ENCODE results near the gene ARIH2.
"Not testable (repeated sequence)": the region's sequence is repeated elsewhere in the genome, so short reads cannot be mapped to it uniquely, and the experiment has no call there.

ARIH2 gene

DNA sequence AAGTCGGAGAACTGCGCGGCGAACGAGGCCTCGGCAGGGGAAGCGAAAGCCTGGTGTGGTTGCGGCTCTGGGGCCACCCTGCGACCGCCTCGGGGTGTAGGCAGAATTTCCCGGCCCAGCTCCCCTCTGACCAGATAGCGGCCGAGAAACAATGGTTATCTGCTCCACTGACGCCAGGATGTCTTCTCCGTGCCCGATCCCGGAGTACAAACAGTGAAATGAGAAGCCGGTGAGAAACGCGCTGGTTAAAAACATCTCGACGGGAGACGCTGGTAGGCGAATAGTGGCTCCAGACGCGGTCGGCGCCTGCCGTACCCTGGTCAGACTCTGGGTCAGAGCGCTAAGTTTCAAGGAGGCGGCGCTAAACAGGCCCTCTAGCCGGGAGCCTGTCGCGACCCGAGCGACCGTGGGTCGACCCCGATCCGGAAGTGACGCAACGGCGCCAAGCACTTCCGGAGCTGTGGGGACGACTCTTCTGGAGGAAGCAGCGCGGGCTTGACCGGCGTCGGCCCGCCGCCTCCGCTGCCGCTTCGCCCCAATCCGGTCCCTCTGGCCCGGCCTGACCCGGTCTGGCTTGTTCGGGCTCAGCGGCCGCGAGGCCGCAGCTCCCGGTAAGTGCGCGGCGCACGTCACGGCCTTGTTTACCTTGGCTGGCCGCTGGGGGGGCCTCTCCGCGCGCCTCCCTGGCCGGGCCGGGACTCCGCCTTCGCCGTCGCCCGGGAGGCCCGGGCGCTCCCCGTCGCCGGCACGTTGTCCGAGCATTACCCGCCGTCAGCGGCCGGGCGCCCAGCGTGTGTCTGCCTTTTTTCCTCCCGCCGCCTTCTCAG is at the start of gene ARIH2:
Gene ARIH2 (plus strand): TSS at position 455 of the 827 bp plus-strand sequence. CDS start 8,717 bp downstream, outside the sequence.
- peak; percentile 93 for DNase-seq (ENCODE audit: low read depth)

DNA sequence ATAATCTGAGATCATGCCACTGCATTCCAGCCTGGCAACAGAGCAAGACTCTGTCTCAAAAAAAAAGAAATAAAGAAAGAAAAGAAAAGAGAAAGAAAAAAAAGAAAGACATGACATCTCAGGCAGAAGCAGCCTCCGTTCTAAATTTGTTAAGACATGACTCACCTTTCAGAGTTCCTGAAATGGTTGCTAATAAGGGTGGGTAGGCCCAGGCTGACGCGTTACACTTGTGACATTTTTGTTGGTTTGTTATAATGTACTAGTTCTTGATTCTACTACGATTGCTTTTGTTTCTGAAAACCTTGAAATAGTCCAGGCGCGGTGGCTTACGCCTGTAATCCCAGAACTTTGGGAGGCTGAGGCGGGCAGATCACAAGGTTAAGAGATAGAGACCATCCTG is 41.0 kb upstream of the ARIH2 start:
- no peak for DNase-seq (ENCODE audit: low read depth)

DNA sequence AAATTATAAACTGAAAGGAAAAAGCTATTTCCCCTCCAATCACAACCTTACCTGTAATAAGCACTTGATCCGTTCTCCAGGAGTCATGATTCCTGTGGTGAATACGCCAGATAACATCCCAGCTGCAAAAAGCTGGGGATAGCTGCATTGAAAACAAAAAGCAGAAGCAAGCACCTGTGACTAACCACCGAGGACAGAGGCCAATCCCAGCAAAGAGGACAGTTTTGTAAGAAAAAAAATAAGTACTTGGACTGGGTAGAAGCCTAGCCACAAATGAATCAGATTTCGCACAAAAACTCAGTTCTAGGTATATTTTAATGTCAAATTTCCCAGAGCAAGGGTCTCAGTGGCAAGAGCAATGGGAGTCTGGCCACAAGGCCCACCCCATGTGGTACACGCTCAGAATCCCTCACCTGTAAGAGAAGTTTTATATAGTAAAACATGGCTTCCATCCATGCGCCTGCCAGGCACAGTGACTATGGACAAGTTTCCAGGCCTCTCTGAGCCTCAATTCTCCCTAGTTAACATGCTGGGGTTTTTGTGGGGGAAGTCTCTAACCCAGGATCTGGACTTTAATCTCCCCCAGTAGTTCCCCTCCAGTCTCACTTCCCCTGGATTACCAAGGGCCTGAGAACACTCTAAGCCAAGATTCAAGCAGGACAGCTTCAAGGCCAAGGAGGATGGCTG is 39.2 kb upstream of the ARIH2 start:
- no peak for DNase-seq (ENCODE audit: low read depth)

GRCh38 chr3:48879994-48880377 is 38.7 kb upstream of the ARIH2 start:
- no peak for DNase-seq (ENCODE audit: low read depth)

DNA sequence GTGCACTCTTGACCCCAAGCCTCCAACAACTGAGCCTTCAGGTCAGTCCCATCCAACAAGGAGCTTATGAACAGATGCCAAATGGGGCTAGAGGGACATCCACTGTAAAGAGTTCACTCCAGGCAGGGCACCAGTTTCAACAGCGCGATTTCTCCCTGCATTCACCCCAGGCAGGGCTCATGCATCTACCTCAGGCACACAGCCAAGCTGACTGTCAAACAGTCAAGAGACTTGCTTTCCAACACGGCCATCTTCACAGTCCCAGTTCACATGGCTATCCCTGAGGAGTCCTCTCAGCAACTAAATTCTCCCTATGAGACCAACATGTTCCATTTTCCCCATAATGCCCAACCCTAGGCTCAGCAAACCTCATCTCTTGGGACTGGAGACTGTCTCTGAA is 37.6 kb upstream of the ARIH2 start:
- DNase-seq (ENCODE audit: low read depth): no peak

- DNase-seq (ENCODE audit: low read depth): no peak
Observed at GRCh38 chr3:48881652-48882114, 37.0 kb upstream of the ARIH2 start.

DNA sequence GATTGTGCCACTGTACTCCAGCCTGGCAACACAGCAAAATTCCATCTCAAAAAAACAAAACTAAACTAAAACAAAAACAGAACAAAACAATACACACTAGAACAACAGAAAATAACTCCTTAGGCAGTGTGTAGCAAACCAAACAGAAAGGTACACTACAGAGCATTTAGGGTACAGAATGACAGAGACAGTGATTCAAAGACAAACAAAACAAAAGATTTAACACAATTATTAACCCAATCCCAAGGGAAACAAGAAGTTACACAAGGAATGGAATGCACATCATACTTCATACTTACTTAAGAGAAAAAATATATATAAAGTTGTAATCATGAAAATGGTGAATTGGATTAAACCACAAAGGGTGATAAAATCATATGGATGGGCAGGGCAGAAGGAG is 32.9 kb upstream of the ARIH2 start:
- no peak for DNase-seq (ENCODE audit: low read depth)

GRCh38 chr3:48891606-48892005 is 27.0 kb upstream of the ARIH2 start:
- DNase-seq (ENCODE audit: low read depth): no peak

- no peak for DNase-seq (ENCODE audit: low read depth)
Observed at GRCh38 chr3:48894516-48894915, 24.1 kb upstream of the ARIH2 start.

DNA sequence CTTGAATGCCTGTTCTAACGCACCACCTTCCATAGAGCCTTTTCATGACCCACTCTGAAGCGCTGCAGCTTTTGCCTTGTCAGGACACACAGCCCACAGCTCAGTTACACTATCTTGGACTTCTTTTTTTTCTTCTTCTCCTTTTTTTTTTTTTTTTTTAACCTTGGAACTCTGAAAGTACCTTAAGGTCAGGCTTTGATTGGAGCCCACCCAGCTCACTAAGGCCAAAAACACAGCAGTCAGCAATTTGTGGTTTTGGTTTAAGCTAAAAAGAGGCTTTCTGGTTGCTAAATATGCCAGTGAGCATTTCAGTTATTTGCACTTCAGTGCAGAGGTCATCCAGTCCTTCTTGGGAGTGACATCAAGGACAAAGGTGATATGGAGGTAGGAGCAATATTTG is 21.7 kb upstream of the ARIH2 start:
- no peak for DNase-seq (ENCODE audit: low read depth)

DNA sequence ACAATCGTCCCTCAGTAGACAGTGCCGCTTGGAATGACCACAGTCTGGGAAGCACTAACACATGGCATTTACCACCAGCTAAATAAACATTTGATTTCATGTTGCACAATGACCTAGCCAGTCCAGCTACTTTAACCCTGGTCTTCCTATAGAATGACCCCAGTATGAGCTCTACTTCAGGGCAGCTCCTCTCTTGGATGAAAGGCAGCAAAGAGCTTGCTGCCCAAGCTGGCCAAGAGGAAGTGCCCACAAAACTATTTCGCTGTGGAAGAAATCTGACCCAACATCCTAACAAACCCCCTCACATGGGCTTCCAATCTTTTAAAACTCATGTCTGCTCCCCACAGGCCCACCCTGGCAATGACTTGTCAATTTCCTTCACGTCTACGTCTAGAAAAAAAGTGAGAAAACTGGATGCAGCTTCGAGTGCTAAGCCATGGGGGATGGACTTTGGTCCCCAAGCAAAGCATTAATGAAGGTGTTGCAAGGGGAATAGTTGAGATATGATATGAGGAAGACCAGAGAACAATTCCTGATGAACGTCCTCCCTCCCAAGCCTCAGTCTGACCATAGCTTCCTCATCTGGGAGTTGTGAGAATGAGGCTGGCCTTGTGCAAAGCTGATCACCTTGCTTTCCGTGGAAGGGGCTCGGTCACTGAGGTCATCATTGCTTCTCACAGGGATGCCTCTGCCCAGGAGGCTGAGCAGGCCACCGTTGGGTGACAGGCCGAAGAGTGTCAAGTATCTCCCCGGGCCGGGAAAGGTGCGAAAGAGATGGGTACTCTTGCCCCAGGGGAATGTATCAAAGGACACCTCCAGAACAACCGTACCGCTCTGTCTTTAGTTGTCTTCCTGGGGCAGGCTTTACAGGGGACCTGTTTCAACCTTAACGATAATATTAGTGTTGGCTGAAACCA is 20.9 kb upstream of the ARIH2 start:
- no peak for DNase-seq (ENCODE audit: low read depth)

DNA sequence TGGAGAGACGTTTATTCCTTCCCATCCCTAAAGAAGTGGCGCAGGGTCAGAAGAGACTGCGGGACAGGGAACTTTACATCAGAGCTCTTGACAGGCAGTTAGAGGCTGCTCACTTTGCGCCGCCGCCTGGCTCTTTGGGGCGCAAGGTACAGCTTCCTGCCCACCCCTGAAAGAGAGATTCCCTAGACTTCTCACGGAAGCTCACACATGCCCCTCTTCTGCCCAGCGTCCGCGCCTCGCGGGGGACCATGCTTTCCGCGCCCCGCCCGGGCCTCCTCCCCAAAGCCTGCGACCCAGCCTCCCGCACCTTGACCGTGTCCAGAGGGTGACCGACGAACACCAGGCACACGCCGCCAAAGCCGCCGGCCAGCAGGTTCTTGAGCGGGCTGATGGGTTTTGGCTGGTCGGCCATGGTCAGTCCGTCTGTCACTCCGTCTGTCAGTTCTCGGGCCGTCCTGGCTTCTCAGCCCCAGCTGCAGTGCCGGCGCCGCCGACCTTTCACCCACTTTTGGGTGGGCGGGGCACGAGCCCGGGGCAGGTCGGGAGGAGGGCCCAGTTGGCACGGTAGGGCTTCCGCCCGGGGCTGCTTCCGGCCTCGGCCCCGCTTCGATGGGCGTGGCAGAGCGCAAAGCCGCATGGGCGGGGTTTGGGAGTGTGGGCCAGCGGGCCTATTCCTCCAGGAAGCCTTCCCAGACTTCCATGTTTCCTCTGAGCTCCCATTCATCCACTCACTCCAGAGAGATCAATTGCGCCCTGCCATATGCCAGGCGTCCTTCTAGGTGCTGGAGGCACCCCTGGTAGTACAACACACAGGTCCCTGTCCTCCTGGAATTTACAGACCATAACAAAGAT is 20.0 kb upstream of the ARIH2 start, which contains the start of gene SLC25A20:
Gene SLC25A20 (minus strand): TSS at position 500 of the 852 bp plus-strand sequence. CDS start 88 bp downstream, at position 412.
- DNase-seq (ENCODE audit: low read depth): peak; percentile 81

DNA sequence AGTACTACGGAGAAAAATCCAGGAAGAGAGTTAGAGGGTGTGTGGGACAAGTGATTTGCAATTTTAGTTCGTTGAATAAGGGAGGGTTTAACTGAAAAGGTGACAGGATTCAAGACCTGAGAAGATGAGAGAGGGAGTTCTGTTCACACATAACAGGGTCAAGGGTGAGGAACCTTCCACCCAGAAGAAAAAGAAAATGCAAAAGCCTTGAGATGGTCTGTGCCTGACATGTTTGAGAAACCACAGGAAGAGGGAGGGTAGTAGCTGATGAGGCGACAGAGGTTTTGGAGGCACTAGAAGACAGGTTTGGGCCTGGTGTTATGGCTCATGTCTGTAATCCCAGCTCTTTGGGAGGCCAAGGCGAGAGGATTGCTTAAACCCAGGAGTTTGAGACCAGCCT is 19.4 kb upstream of the ARIH2 start:
- no peak for DNase-seq (ENCODE audit: low read depth)

GRCh38 chr3:48907026-48907425 is 11.6 kb upstream of the ARIH2 start:
- DNase-seq (ENCODE audit: low read depth): not testable (repeated sequence)

- peak; percentile 53 for DNase-seq (ENCODE audit: low read depth)
Observed at GRCh38 chr3:48915296-48915695, 3.3 kb upstream of the ARIH2 start.

DNA sequence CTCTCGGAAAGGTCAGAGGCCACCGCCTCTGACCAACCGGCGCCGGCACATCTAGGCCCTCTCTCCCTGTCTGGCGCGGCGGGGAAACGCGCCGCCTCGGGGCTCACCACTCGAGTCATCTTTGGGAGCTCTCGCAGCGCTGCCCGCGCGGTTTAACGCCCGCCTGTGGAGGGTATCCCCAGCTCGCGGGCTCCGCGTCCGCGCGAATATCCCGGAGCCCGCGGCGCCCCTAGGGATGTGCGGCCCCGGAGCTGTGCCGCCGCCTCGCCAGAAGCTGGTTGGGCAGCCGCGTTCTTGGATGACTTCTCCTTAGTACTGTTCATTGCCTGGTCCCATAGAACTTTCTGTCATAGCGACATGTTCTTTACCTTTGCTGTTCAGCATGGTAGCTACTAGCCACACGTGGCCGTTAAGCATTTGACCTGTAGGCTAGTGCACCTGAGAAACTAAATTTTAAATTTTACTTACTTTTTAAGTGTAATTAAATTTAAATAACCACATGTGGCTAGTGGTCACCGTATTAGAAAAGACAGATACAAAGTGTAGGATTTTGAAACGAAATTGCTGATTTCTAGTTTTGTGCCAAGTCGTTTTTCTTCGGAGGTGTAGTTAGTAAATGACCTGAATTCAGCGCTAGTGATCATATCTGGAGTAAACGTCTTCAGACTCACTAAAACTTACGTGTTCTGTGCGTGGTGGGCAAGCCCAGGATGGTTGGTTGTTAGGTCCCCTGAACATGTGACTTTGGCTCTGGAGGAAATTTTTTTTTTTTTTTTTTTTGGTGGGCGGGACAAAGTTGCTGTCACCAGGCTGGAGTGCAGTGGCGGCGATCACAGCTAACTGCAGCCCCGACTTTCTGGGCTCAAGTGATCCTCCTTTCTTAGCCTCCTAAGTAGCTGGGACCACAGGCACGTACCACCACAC is 835 bp downstream of the ARIH2 start:
- DNase-seq (ENCODE audit: low read depth): no peak

DNA sequence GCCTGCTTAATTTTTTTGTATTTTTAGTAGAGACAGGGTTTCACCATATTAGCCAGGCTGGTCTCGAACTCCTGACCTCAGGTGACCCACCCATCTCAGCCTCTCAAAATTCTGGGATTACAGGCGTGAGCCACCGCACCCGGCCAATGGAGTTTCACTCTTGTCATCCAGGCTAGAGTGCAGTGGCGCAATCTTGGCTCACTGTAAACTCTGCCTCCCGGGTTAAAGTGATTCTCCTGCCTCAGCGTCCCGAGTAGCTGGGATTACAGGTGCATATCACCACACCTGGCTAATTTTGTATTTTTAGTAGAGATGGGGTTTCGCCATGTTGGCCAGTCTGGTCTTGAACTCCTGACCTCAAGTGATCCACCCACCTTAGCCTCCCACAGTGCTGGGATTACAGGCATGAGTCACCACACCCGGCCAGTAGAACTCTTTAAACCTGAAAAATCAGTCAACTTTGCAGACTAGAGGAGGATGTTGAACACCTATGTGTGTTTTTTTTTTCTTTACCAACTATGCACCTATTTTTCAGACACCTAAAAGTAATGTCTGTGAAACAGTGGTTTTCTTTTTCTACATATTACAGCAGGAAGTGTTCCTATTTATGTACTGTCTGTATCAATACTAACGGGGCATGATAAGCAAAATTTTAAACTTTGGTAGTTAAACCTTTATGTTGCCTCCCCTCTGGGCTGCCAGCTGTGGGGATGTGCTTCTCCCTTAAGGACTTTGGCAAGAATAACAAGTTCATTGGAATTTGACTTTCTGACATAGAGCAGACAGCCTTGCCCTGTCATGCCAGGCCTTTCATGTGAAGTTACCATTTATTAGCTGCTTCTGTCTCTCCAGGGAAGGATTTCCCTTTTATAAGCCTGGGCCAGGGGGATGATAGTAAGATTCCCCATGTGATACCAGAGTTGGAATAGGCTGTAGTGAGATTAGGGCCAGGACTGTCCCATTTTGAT is 8.1 kb downstream of the ARIH2 start:
- DNase-seq (ENCODE audit: low read depth): peak; percentile 65

- DNase-seq (ENCODE audit: low read depth): peak; percentile 16
Observed at GRCh38 chr3:48927928-48928327, 9.3 kb downstream of the ARIH2 start.

DNA sequence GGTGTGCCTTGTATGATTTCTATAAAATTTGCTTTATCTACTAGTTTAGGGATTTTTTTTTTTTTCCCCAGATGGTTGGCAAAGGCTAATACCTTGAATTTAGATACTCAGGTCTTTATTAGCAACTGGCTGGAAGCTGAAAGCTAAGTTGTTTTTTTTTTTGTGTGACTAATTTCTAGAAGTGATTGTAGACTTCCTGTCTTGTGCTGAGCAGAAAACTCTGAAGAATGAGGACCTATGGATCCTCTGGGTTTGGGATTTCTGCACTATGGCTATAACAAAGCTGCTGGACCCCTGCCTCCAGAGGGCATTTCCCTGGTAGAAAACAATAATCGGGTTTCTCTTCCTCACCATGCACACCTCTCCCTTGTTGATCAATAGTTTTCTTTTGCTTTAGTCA is 10.0 kb downstream of the ARIH2 start:
- peak; percentile 12 for DNase-seq (ENCODE audit: low read depth)
